HCT116 (cell line): ENCODE measurements around the gene LEMD1. TPM values are rescaled to one million over a fixed set of nuclear protein-coding genes. Genes with fewer than 3 reads are reported as not detected.

Source experiments
- ATAC-seq: fragments of 200-7000 bp; cut with Tn5 transposase; 2 replicates; pipeline ENCODE4 v1.9.1; 2020; ENCODE audit warnings: mild to moderate bottlenecking, moderate library complexity
- BruUV-seq: library from RNA; stranded (reverse); fragments of 400-500 nt; replicated peaks from 2 replicates; lab custom pipeline; 2021; lab: Mats Ljungman, UMichigan
- CTCF ChIA-PET: fragments of 300-600 bp; sonication (Branson Sonifier 250); formaldehyde crosslinking; loops from one replicate; lab custom pipeline; 2021; ENCODE audit warnings: antibody characterized with exemption; lab: Charles Lee
- POLR2A ChIA-PET: fragments of 300-600, 350-600 bp; sonication (Branson Sonifier 250); formaldehyde crosslinking; loops from one replicate; lab custom pipeline; 2021; ENCODE audit warnings: antibody characterized with exemption; lab: Charles Lee
- RAD21 ChIA-PET, 2 experiments: fragments of 300-600 bp; sonication (Branson Sonifier 250); formaldehyde crosslinking; loops; one replicate each; lab custom pipeline; 2023; ENCODE audit warnings: low total read pairs in 2 of 2; ENCODE audit not compliant: uncharacterized antibody in 2 of 2, unreplicated experiment in 2 of 2, low non-redundant PET in 1 of 2; lab: Charles Lee
- DNase-seq: peaks from one replicate; pipeline ENCODE4 v3.0.0-alpha.2; 2010; ENCODE audit warnings: low read depth, low spot score
- H2AFZ ChIP-seq: fragments of 200-600 bp; shearing (Covaris generic), sonication (generic); 2 replicates; pipeline ENCODE4 v1.6.1; 2017; ENCODE audit warnings: low read depth, mixed run types, mixed read lengths, antibody characterized with exemption, low read length; ENCODE audit not compliant: poor library complexity, severe bottlenecking
- H3K27ac ChIP-seq: 2 replicates; pipeline ENCODE4 v1.5.1; 2012; ENCODE audit warnings: low read depth, low read length
- H3K27me3 ChIP-seq: fragments of 200-600 bp; sonication (generic); 2 replicates; pipeline ENCODE4 v1.6.1; 2016; ENCODE audit warnings: mixed run types, low read length, mixed read lengths; ENCODE audit not compliant: insufficient read depth
- H3K36me3 ChIP-seq, 2 experiments: fragments of 200-500 bp in 1 of 2; fragments of 200-600 bp in 1 of 2; sonication (Bioruptor generic) in 1 of 2; sonication (generic) in 1 of 2; 2 replicates each; pipeline versions ENCODE4 v1.5.1 to v1.6.1; 2014 to 2016; ENCODE audit warnings: low read length in 2 of 2, inconsistent platforms in 1 of 2, mixed read lengths in 1 of 2, mixed run types in 1 of 2; ENCODE audit not compliant: insufficient read depth in 2 of 2, control insufficient read depth in 1 of 2
- H3K4me1 ChIP-seq, 2 experiments: fragments of 200-600 bp in 1 of 2; sonication (generic) in 1 of 2; 2 replicates each; pipeline versions ENCODE4 v1.5.1 to v1.6.1; 2012 to 2017; ENCODE audit warnings: low read length in 2 of 2, inconsistent platforms in 1 of 2, mild to moderate bottlenecking in 1 of 2, mixed read lengths in 1 of 2, mixed run types in 1 of 2, moderate library complexity in 1 of 2; ENCODE audit not compliant: insufficient read depth in 2 of 2, control insufficient read depth in 1 of 2
- H3K4me2 ChIP-seq: fragments of 200-600 bp; sonication (generic); 2 replicates; pipeline ENCODE4 v1.6.1; 2017; ENCODE audit warnings: mixed run types, low read length, mixed read lengths
- H3K4me3 ChIP-seq, 2 experiments: fragments of 200-600 bp in 1 of 2; sonication (generic) in 1 of 2; replicated peaks in 1 of 2; 2 replicates each; pipeline ENCODE4 v1.5.1; 2011 to 2016; ENCODE audit warnings: low read length in 2 of 2, control low read depth in 1 of 2, low read depth in 1 of 2, mild to moderate bottlenecking in 1 of 2, mixed read lengths in 1 of 2, mixed run types in 1 of 2
- H3K79me2 ChIP-seq: fragments of 200-600 bp; sonication (generic); 2 replicates; pipeline ENCODE4 v1.6.1; 2017; ENCODE audit warnings: mild to moderate bottlenecking, mixed run types, low read length, moderate library complexity, mixed read lengths; ENCODE audit not compliant: insufficient read depth
- H3K9ac ChIP-seq: fragments of 200-600 bp; sonication (generic); 2 replicates; pipeline ENCODE4 v1.6.1; 2016; ENCODE audit warnings: low read length, mixed read lengths
- H3K9me2 ChIP-seq: fragments of 200-600 bp; sonication (generic), shearing (Covaris generic); 2 replicates; pipeline ENCODE4 v1.6.1; 2017; ENCODE audit warnings: mixed run types, mild to moderate bottlenecking, moderate library complexity; ENCODE audit not compliant: insufficient read depth
- H3K9me3 ChIP-seq, 2 experiments: fragments of 200-500 bp in 1 of 2; fragments of 200-600 bp in 1 of 2; sonication (Bioruptor generic) in 1 of 2; sonication (generic) in 1 of 2; 2 replicates each; pipeline ENCODE4 v1.6.1; 2014 to 2017; ENCODE audit warnings: low read length in 2 of 2, mixed read lengths in 2 of 2, inconsistent platforms in 1 of 2, low read depth in 1 of 2, mild to moderate bottlenecking in 1 of 2, mixed run types in 1 of 2, moderate library complexity in 1 of 2; ENCODE audit not compliant: control insufficient read depth in 1 of 2, insufficient read depth in 1 of 2
- H4K20me1 ChIP-seq: fragments of 200-600 bp; sonication (generic), shearing (Covaris generic); 2 replicates; pipeline ENCODE4 v1.6.1; 2017; ENCODE audit warnings: mixed run types, mild to moderate bottlenecking, moderate library complexity; ENCODE audit not compliant: insufficient read depth
- EZH2phosphoT487 ChIP-seq: fragments of 200-600 bp; IDR thresholded peaks from 2 replicates; pipeline ENCODE4 v1.6.1; 2018; ENCODE audit warnings: antibody characterized with exemption, borderline replicate concordance
- POLR2AphosphoS5 ChIP-seq: IDR thresholded peaks from 2 replicates; pipeline ENCODE4 v1.6.1; 2011; ENCODE audit warnings: mild to moderate bottlenecking, low read depth, low read length, moderate library complexity
- intact Hi-C: fragments of 100-400 bp; cut with micrococcal nuclease; formaldehyde crosslinking; loops from 2 replicates; pipeline ENCODE4 v1.10.0; 2022
- total RNA-seq: library from RNA; stranded (reverse); gene quantifications from one replicate; pipeline ENCODE4 v1.2.1, GENCODE V29; 2021; ENCODE audit not compliant: unreplicated experiment
- TF ChIP-seq, protein P1 (sequence below), 3 experiments: fragments of 200-600 bp in 1 of 3; sonication (generic) in 1 of 3; IDR thresholded peaks in 2 of 3; conservative IDR thresholded peaks in 1 of 3; 2 replicates each; pipeline ENCODE4 v1.5.1; 2012 to 2017; ENCODE audit warnings: low read depth in 2 of 3, low read length in 2 of 3, antibody characterized with exemption in 1 of 3, borderline replicate concordance in 1 of 3, control low read depth in 1 of 3, mild to moderate bottlenecking in 1 of 3, mixed read lengths in 1 of 3, mixed run types in 1 of 3, moderate library complexity in 1 of 3; ENCODE audit not compliant: insufficient read depth in 1 of 3

LEMD1 gene
- total RNA-seq, 1 experiment from 2014 or later = 11.9 TPM

DNA sequence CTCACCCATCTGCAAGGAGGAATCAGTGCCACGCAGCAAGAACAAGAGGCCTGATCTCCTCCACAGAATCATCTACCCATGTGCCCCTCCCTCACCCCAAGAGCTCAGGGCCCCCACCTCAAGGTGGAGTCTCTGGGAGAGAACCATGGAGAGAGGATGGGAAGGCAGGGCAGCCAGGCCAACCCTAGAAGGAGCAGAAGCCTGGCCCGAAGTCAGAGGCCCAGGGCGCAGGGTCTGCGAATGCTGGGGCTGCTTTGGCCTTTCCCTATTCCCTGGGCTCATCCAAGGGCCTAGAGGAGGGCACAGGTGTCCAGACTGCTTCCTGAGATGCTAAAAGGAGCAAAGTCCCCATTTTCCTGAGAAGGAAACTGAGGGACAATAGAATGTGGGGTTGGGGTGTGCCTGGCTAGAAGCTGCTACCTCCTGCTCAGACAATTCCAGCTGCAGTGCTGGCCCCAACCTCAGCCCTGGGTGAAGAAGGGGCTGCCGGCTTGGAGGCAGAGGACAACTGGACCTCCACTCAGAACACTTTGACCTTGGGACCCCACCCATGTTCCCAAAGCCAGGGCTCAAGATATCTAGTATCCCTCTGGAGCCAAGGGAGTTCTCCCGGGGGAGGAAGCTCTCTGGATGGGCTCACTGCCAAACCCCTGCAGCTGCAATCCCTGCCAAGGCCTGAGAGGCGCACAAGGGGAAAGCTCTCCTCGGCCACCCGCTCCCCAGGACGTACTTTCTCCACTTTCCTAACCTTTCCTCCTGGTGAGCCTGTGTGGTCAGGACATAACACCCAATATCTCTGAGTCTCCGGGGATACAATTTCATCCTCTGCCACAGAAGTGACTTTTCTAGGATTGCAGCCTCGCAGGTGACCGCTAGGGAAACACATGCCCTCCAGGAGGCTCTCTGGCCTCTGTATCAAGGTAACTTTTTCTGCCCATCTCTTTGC lies 16.6 kb upstream of the LEMD1 start:
- H2AFZ ChIP-seq = no peak overlapping the region
- peak overlapping the region; percentile 11; the same call in 1 of the 2 replicates for H3K27ac ChIP-seq
- peaks cover 46 to 54% of the 10 kb centered on the region in 2 experiments for H3K4me1 ChIP-seq
- no peaks in the 10 kb centered on the region for H3K9me2 ChIP-seq
- H3K27me3 ChIP-seq = no peaks in the 10 kb centered on the region
- H3K36me3 ChIP-seq = no peaks in the 10 kb centered on the region
- H3K4me2 ChIP-seq = peak overlapping the region; percentile 41
- no peak overlapping the region for H3K4me3 ChIP-seq
- no peaks in the 10 kb centered on the region for H3K79me2 ChIP-seq
- RAD21 ChIA-PET = interaction anchor here (1.1 to 2.0 kb wide), 3 partner anchors 40 to 47 kb away, joined by 4 to 14 read pairs (median 11); no protein-coding TSS in a partner anchor
- peak overlapping the region; percentile 5; the same call in 1 of the 2 replicates for H3K9ac ChIP-seq
- TF ChIP-seq, protein P1, sequence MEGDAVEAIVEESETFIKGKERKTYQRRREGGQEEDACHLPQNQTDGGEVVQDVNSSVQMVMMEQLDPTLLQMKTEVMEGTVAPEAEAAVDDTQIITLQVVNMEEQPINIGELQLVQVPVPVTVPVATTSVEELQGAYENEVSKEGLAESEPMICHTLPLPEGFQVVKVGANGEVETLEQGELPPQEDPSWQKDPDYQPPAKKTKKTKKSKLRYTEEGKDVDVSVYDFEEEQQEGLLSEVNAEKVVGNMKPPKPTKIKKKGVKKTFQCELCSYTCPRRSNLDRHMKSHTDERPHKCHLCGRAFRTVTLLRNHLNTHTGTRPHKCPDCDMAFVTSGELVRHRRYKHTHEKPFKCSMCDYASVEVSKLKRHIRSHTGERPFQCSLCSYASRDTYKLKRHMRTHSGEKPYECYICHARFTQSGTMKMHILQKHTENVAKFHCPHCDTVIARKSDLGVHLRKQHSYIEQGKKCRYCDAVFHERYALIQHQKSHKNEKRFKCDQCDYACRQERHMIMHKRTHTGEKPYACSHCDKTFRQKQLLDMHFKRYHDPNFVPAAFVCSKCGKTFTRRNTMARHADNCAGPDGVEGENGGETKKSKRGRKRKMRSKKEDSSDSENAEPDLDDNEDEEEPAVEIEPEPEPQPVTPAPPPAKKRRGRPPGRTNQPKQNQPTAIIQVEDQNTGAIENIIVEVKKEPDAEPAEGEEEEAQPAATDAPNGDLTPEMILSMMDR (IDR thresholded peaks at IDR 0.05 in 2 of 3, conservative IDR thresholded peaks at IDR 0.05 in 1 of 3; ENCODE audit: borderline replicate concordance in 1 of 3, insufficient read depth in 1 of 3, low read depth in 2 of 3, low read length in 2 of 3) = peak in 2 of 3 experiments; percentile 72 to 77; a peak in 4 of 6 replicates
- peak; percentile 25; the same call in 1 of the 2 replicates for TF ChIP-seq POLR2AphosphoS5
- TF ChIP-seq EZH2phosphoT487 = no peak
- DNase-seq (peak; percentile 45), ATAC-seq (peak; percentile 53)
- POLR2A ChIA-PET = interaction anchor here (0.7 to 2.2 kb wide), 5 partner anchors 11 to 54 kb away, joined by 3 to 12 read pairs (median 4); partner anchors contain the start of gene LEMD1
- CTCF ChIA-PET = interaction anchor here (0.6 to 2.4 kb wide), 10 partner anchors 12 to 92 kb away, joined by 3 to 20 read pairs (median 4); no protein-coding TSS in a partner anchor
- no peaks in the 10 kb centered on the region for H4K20me1 ChIP-seq
- BruUV-seq = no TSS peak
- no peaks in the 10 kb centered on the region for H3K9me3 ChIP-seq
- intact Hi-C loops = no loop called here
